GM12872 (cell line): Measurements from ENCODE around the gene KRTAP12-3.

Experiments
- TF ChIP-seq, protein P1 (sequence below): IDR thresholded peaks from 3 replicates; pipeline ENCODE4 v1.5.1; 2011; ENCODE audit warnings: low read depth, mild to moderate bottlenecking, low read length, moderate library complexity; ENCODE audit not compliant: insufficient read depth

The KRTAP12-3 gene, protein sequence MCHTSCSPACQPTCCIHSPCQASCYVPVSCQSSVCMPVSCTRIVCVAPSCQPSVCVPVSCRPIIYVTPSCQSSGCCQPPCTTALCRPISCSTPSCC

DNA sequence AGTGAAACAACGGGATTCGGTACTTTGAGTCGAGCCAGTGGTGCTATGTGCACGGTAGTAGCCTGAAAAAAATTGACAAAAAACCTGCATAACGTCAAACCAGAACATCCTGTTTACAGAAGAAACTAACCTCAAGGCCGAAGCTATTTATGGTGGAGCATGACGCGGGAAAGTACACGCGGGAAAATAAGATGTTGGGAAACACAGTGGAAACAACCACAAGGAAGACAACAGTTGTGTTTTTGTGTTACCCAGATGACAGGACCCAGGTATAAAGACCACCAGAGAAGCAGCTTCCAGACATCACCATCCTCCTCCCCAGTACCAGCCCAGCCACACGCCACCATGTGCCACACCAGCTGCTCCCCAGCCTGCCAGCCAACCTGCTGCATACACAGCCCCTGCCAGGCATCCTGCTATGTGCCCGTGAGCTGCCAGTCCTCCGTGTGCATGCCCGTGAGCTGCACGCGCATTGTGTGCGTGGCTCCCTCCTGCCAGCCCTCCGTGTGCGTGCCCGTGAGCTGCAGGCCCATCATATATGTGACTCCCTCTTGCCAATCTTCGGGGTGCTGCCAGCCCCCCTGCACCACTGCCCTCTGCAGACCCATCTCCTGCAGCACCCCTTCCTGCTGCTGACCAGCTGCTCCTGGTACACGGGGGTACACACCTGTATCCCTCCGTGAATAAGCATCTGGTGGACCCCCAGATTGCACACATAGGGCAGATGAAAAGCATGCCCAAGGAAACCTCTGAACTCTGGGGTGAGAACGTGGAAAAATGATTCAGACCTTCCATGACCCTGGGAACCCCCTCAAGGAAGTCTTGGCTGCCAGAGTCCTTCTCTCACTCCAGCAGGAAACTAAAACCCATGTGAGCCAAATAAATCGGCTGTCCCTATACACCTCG is at the start of gene KRTAP12-3:
Gene KRTAP12-3, plus strand, starts transcription at position 298 of the 906 bp plus-strand sequence. Its CDS starts 48 bp downstream, at position 346.
- TF ChIP-seq, protein P1, sequence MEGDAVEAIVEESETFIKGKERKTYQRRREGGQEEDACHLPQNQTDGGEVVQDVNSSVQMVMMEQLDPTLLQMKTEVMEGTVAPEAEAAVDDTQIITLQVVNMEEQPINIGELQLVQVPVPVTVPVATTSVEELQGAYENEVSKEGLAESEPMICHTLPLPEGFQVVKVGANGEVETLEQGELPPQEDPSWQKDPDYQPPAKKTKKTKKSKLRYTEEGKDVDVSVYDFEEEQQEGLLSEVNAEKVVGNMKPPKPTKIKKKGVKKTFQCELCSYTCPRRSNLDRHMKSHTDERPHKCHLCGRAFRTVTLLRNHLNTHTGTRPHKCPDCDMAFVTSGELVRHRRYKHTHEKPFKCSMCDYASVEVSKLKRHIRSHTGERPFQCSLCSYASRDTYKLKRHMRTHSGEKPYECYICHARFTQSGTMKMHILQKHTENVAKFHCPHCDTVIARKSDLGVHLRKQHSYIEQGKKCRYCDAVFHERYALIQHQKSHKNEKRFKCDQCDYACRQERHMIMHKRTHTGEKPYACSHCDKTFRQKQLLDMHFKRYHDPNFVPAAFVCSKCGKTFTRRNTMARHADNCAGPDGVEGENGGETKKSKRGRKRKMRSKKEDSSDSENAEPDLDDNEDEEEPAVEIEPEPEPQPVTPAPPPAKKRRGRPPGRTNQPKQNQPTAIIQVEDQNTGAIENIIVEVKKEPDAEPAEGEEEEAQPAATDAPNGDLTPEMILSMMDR = no peak

DNA sequence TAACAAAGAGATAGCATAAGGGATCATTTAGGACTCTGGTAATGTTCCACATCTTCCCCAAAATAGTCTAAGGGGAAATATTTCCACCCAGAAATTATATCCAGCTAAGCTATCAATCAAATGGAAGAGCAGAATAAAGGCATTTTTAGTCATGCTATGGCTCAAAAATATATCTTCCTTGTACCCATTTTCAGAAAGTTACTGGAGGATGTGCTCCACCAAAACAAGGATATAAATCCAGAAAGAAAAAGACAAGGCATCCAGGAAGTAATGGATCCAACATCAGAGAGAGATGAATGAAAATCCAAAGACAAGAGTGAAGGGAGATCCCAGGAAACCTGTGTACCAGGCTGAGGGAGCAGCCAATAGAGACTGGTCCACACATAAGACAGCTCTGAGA is 48.5 kb upstream of the KRTAP12-3 start:
- TF ChIP-seq, protein P1 = no peak

DNA sequence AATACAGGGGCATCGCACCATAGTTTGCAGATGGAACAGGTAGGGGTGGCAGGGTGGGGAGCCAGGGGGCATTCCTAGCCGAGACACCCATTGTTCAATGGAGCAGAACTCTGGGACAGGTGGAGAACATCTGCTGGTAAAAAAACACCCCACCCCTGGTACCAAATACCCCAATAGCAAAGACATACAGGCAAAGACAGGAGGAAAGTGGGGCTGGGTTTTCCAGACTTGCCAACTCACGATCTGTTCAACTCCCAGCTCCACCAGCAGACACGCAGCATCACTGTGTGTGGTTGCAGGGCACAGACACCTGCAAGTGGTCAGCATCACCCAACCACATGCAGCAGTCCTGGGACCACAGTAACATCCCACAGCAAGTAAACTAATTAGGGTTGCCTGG is 46.2 kb upstream of the KRTAP12-3 start:
- TF ChIP-seq, protein P1 = no peak

DNA sequence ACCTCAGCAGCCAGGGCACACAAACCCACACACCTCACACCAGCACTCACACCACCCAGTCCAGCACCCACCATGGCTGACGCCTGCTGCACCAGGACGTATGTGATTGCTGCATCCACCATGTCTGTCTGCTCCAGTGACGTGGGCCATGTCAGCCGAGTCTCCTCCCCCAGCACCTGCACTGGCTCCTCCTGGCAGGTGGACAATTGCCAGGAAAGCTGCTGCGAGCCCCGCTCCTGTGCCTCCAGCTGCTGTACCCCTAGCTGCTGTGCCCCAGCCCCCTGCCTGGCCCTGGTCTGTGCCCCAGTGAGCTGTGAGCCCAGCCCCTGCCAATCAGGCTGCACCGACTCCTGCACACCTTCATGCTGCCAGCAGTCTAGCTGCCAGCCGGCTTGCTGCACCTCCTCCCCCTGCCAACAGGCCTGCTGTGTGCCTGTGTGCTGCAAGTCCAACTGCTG is 45.7 kb upstream of the KRTAP12-3 start, which contains the start of gene KRTAP10-8:
Gene KRTAP10-8, plus strand, starts transcription at position 51 of the 458 bp plus-strand sequence. Its CDS starts 22 bp downstream, at position 73.
- TF ChIP-seq, protein P1 = no peak

DNA sequence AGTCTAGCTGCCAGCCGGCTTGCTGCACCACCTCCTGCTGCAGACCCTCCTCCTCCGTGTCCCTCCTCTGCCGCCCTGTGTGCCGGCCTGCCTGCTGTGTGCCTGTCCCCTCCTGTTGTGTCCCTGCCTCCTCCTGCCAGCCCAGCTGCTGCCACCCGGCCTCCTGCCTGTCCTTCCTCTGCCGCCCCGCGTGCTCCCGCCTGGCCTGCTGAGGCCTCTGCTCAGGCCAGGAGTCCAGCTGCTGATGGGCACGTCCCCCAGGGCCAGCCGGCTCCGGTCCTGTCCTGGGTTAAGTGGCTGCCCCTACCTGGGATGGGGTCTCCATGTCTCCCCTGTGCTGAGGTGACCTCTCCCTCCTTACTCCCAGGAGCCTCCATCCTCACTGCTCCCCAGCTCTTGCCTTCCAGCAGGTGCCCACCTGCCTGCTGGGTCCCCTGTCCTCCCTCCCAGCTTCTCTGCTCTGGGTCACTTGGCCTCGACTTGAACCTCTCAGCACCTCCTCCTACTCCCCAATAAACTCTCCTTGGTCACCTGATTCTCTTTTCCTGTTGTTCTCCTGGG is 45.0 kb upstream of the KRTAP12-3 start:
- TF ChIP-seq, protein P1 = no peak

DNA sequence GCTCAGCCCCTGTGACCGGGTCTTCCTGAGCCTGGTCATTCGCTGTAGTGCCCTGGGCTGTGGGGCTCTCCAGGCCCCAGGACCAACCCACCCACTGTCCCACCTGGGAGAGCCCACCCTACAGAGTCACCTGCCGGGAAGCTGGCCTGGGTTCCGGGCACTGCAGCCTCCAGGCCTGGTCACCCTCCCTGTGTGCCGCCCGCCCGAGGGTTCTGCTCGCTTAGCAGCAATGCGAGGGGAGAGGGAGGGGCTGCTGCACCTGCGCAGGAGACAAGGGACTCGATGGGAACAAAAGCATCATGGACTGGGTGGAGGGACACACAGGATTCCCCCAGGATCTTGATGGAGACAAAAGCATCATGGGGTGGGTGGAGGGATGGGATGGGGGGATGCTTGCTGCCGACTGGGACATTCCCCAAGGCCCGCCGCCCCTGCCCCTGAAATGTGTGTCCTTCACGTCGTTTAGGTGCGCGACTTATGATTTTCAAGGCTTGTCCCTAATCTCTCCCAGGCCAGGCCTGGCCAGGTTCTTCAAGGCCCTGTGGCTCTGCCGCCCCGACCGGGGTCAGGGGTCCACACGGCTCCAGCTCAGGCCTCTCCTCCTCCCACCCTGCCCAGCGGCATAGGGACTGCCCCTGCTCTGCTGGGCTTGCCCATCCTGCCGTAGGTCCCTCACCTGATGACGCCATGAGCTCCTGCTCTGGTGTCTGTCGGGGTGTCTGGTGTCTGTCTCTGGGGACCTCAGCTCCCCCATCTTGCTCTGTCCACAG is 44.2 kb upstream of the KRTAP12-3 start:
- TF ChIP-seq, protein P1 = no peak
